Ammon's horn (tissue), 1 donor: ENCODE data around the gene CIAO2B.
"Not testable (repeated sequence)": the region's sequence is repeated elsewhere in the genome, so short reads cannot be mapped to it uniquely, and the experiment has no call there.

ENCODE experiments used
- DNase-seq: peaks from one replicate; pipeline ENCODE4 v3.0.0-alpha.2; 2016; ENCODE audit warnings: low spot score

The CIAO2B gene

GRCh38 chr16:66955363-66956153, 21.4 kb upstream of the CIAO2B start:
- not testable (repeated sequence) for DNase-seq

- DNase-seq, result peak; percentile 89
These were observed 20.0 kb upstream of the CIAO2B start for GRCh38 chr16:66954097-66954659.

GRCh38 chr16:66953462-66954096, 19.4 kb upstream of the CIAO2B start:
- no peak for DNase-seq

DNA sequence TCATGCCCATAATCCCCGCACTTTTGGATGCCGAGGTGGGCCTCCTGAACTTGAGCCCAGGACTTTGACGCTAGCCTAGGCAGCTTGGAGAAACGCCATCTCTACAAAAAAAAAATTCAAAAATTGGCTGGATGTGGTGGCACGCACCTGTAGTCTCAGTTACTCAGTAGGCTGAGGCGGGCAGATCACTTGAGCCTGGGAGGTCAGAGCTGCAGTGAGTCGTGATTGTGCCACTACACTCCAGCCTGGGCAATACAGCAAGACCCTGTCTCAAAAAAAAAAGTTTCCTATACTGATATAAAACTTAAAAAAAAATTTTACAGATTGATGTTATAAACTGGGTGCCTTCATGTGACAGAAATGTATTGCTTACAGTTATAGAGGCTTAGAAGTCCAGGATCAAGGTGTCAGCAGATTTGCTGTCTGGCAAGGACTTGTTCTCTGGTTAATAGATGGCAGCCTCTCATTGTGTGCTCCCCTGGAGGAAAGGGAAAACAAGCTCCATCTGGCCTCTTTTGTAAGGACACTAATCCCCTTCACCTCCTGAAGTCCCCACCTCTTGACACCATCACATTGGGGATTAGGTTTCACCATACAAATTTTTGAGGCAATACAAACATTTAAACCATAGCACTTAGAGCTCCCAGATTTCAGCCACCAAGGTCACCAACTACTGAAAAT, 18.4 kb upstream of the CIAO2B start:
- DNase-seq, result no peak

GRCh38 chr16:66950971-66951790, 17.0 kb upstream of the CIAO2B start:
- DNase-seq, result no peak

DNA sequence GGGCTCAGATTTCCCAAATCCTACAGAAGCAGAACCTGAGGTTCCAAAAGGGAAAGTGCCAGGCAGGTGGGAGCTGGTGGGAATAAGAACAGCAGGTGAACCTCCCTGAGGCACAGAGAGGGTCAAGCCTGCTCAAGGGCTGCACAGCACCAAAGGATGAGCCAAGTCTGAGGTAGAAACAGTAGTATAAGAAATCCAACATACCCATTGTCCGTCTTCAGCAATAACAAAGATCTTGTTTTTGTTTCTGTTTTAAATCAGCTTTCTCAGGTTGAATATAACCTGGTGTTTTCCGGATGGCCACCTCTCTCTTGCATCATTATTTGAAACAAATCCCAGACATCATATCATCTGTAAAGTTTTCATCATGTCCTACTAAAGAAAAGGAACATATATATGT, 16.2 kb upstream of the CIAO2B start:
- no peak for DNase-seq

DNA sequence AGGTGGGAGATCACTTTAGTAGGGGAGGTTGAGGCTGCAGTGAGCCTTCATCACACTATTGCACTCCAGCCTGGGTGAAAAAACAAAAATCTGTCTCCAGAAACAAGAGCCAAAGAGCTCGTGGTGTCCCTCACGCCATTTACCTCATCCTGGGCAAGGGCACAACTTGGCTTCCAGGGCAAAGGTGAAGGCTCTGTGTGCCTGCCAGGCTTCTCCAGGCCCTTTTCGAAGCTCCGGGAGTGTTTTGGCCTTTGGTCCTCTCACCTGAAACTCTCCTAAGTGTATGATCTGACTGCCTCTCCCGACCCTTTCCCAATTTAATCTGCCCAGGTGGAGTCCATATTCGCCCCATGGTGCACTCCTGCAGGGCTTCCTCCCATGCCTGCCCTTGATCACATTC, 15.3 kb upstream of the CIAO2B start:
- no peak for DNase-seq

DNA sequence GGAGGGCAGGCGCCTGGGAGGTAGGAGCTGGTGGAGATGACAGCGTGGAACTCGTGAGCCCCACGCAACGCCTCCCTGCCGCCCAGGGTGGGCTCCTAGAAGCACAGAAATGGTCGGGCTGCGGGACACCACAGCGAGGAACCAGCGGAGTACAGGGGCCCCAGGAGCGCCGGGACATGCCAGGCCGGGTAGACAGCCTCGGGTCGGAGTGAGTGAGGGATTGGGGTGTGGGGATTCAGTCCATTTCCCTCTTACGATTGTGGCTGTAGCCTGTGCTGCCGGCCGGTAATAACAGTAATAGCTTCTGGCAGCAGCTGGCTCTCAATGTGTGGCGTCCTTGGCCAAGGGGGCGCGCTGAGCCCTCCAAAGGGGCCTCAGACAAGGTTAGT, 14.6 kb upstream of the CIAO2B start:
- DNase-seq, result no peak

DNA sequence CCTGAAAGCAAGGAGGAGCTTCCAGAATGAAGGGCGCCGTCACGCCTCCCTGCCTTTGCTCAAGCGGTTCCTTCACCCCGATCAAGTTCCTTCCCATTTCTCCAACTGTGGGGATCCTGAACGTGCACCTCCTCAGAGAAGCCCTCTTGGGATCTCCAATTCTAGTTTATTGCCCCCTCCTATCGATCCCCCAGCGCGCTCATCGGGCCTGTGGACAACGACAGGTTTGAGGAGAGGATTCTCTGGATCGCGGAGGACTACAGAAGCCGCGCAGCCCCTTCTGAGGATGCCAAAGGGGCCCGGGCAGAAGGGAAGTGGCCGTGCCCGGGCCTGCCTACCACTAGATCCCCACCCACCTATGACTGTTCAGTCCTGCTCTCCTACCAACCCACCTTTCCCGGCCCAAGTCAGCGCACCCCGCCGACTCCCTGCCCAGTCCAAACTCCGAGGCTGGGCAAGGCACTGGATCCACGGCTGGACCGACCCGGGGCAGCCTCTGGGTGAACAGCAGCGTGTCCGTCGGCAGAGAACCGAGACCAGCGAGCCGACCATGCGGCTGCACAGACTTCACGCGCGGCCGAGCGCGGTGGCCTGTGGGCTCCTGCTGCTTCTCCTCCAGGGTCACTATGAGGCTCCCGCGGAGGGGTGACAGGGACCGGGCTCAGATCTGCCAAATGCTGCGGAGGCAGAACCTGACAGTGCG, 14.1 kb upstream of the CIAO2B start:
- DNase-seq, result no peak

DNA sequence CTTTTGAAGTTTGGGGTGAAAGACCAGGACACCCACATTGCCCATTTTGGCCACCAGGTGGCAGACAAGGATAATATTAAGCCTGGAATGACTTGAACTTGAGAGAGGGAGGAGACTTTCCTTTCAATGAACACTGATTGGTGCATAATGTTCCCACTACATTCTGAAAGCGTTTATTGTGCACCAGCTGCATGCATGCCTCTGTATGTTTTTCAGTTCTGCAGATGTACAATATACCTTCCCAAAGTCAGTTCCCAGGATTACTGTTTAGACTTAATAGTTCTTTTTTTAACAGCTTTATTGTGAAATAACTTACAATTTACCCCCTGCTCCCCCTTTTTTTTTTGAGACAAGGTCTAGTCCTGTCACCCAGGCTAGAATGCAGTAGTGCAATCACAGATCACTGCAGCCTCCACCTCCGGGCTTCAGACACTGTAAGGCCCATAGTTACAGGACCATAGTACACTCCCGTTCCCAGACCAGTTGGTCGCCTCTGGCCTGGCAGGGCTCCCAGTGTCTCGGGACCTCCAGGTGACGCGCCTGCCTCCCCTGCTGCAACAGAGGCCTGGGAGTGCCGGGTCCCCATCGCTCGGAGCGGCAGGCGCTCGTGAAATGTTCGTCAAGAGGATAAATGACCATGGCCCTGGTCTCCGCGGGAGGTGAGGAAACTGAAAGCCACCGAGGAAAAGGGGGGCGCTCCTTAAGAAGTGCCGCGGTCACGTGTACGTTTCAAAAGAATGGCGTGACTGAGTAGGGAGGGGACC, 13.3 kb upstream of the CIAO2B start:
- peak; percentile 90 for DNase-seq

DNA sequence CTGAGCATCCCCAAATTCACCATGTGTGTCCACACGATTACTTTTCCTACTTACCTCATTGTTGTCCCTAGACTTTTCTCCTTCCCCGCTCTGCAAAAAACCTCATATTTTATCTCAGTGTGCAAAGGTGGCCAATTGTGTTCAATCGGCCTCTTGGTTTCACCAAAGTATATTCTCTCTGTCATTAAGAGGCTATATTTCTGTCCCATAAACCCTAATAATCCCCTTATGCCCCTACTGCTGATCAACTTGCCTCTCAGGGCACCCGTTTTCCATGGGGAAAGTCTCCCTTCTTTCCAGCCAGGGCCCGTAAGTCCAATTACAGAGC, 12.7 kb upstream of the CIAO2B start:
- no peak for DNase-seq

DNA sequence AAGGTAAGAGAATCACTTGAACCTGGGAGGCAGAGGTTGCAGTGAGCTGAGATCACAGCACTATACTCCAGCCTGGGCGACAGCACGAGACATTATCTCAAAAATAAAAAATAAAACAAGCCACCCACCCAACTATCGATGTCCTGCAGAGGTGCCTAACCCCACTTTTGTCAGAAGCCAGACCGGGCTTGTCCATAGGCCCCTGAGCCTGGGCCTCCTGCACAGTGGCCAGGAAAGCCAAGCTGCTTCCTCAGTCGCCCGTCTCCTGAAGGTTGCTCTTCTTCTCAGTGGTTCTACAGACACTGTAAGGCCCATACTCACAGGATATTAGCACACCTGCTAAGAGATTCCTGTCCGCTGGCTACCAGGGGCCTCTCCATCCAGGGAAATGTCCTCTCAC, 12.3 kb upstream of the CIAO2B start:
- DNase-seq, result no peak

- no peak for DNase-seq
These were observed 11.7 kb upstream of the CIAO2B start for GRCh38 chr16:66945939-66946338.

DNA sequence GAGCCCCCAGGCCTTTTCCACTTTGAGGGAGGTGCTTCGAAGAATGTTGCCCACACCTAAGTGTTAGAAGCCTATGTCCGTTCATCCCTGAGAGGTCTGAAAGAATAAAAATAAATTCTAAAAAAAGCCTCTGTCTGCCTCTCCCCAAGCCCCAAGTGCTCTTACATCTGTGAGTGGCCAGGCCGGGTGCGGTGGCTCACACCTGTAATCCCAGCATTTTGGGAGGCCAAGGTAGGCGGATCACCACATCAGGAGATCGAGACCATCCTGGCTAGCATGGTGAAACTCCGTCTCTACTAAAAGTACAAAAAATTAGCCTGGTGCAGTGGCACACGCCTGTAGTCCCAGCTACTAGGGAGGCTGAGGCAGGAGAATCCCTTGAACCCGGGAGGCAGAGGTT, 10.8 kb upstream of the CIAO2B start:
- DNase-seq, result not testable (repeated sequence)

GRCh38 chr16:66944054-66944441, 9.8 kb upstream of the CIAO2B start:
- DNase-seq, result no peak

- DNase-seq, result no peak
These were observed 9.3 kb upstream of the CIAO2B start for GRCh38 chr16:66943426-66944053.

DNA sequence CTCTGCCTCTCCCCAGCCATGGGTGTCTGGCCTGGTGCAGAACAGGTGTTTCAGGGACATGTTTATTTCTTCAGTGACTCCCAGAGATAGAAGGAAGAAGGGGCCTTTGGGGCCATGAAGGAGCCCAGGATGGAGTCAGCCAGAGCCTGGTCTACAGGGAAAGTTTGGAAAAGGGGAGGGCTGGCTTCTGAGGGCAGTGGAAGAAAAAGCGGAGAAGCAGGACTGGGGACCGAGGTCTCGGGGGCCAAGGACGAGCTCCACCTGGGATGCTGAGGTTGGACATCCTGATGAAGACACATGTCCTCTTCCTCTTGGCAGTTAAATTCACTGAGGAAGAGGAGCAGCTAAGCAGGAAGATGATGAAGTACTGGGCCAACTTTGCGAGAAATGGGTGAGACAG, 8.8 kb upstream of the CIAO2B start:
- no peak for DNase-seq

DNA sequence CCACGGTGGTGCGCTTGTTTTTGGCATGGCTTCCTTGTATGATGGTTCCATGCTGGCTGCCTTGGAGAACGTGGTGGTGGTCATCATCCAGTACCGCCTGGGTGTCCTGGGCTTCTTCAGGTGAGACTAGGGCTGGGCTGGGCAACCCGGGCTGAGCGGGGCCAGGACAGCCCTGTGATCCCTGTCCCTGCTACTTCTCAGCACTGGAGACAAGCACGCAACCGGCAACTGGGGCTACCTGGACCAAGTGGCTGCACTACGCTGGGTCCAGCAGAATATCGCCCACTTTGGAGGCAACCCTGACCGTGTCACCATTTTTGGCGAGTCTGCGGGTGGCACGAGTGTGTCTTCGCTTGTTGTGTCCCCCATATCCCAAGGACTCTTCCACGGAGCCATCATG, 6.0 kb upstream of the CIAO2B start:
- no peak for DNase-seq

GRCh38 chr16:66939366-66939765, 5.2 kb upstream of the CIAO2B start:
- DNase-seq, result no peak

GRCh38 chr16:66937725-66938337, 3.6 kb upstream of the CIAO2B start:
- no peak for DNase-seq
